A549 (cell line): ENCODE results near the gene POMT1. TPM values are rescaled to one million over a fixed set of nuclear protein-coding genes. Genes with fewer than 3 reads are reported as not detected.

Experiments
- ATAC-seq, 2 experiments: fragments of 200-7000 bp in 1 of 2; fragments of >200 bp in 1 of 2; cut with Nextera tagmentation in 1 of 2; cut with Tn5 transposase in 1 of 2; 3 replicates each; pipeline versions ENCODE4 v1.8.0 to v1.9.1; 2018 to 2020; ENCODE audit warnings: mild to moderate bottlenecking in 1 of 2, moderate library complexity in 1 of 2
- CTCF ChIA-PET: fragments of 300-600 bp; sonication (Branson Sonifier 250); formaldehyde crosslinking; extraction: SDS; loops from one replicate; lab custom pipeline; 2021; ENCODE audit warnings: antibody characterized with exemption, inconsistent platforms; lab: Yijun Ruan, JAX
- POLR2A ChIA-PET: fragments of 350-600 bp; formaldehyde crosslinking; extraction: SDS; loops from one replicate; lab custom pipeline; 2021; ENCODE audit warnings: antibody characterized with exemption, inconsistent platforms; lab: Yijun Ruan, JAX
- DNase-seq, 2 experiments: peaks; one replicate each; pipeline versions ENCODE4 v3.0.0 to v3.0.0-alpha.2; 2011 to 2016; ENCODE audit warnings: low read depth in 1 of 2, low spot score in 1 of 2
- FAIRE-seq: peaks from 2 replicates; lab custom pipeline; 2011; peaks lifted over from hg19 to GRCh38; lab: Jason Lieb, UNC
- H3K27ac ChIP-seq, 2 experiments: fragments of >200 bp; sonication (Bioruptor Twin); formaldehyde crosslinking; 3 replicates each; pipeline ENCODE4 v1.5.1; 2016 to 2017
- H3K4me1 ChIP-seq: fragments of >200 bp; sonication (Bioruptor Twin); formaldehyde crosslinking; 3 replicates; pipeline ENCODE4 v1.6.1; 2016
- H3K4me2 ChIP-seq: fragments of >200 bp; sonication (Bioruptor Twin); formaldehyde crosslinking; 3 replicates; pipeline ENCODE4 v1.6.1; 2016
- H3K4me3 ChIP-seq: fragments of >200 bp; sonication (Bioruptor Twin); formaldehyde crosslinking; 3 replicates; pipeline ENCODE4 v1.5.1; 2016
- H3K9me3 ChIP-seq: fragments of >200 bp; sonication (Bioruptor Twin); formaldehyde crosslinking; 3 replicates; pipeline ENCODE4 v1.6.1; 2016
- CHD4 ChIP-seq: fragments of 200-600 bp; sonication (generic); IDR thresholded peaks from 2 replicates; pipeline ENCODE4 v1.6.1; 2016; ENCODE audit warnings: antibody characterized with exemption, mild to moderate bottlenecking, borderline replicate concordance
- CTCF ChIP-seq: fragments of >200 bp; sonication (Bioruptor Twin); formaldehyde crosslinking; IDR thresholded peaks from 3 replicates; pipeline ENCODE4 v1.5.1; 2016
- E2F6 ChIP-seq: IDR thresholded peaks from 2 replicates; pipeline ENCODE4 v1.6.1; 2012; ENCODE audit warnings: low read depth, borderline replicate concordance
- HES2 ChIP-seq: fragments of >200 bp; sonication (Bioruptor Twin); formaldehyde crosslinking; IDR thresholded peaks from 2 replicates; pipeline ENCODE4 v1.6.1; 2016
- HMGXB4 ChIP-seq: fragments of 250-450 bp; sonication (Bioruptor Pico); IDR thresholded peaks from 2 replicates; pipeline ENCODE4 v1.5.0; 2021; ENCODE audit warnings: mild to moderate bottlenecking, moderate library complexity, borderline replicate concordance
- HOXB5 ChIP-seq: fragments of 250-450 bp; sonication (Bioruptor Pico); IDR thresholded peaks from 2 replicates; pipeline ENCODE4 v1.5.0; 2020; ENCODE audit warnings: mild to moderate bottlenecking, moderate library complexity
- JUN ChIP-seq, 2 experiments: fragments of >200 bp; sonication (Bioruptor Twin); formaldehyde crosslinking; IDR thresholded peaks; 2 replicates in 1 of 2; 3 replicates in 1 of 2; pipeline ENCODE4 v1.6.1; 2016 to 2017
- MYC ChIP-seq: IDR thresholded peaks from 2 replicates; pipeline ENCODE4 v1.6.1; 2012; ENCODE audit warnings: mild to moderate bottlenecking, inconsistent platforms, low read length, improper control_type of control experiment, borderline replicate concordance
- POLR2AphosphoS2 ChIP-seq: conservative IDR thresholded peaks from 2 replicates; pipeline ENCODE4 v1.6.1; 2012; ENCODE audit warnings: low read length, improper control_type of control experiment, inconsistent platforms
- REST ChIP-seq: fragments of 200-600 bp; sonication (generic); IDR thresholded peaks from 2 replicates; pipeline ENCODE4 v1.6.1; 2016; ENCODE audit warnings: antibody characterized with exemption, mild to moderate bottlenecking, moderate library complexity
- SMC3 ChIP-seq: fragments of >200 bp; sonication (Bioruptor Twin); formaldehyde crosslinking; IDR thresholded peaks from 3 replicates; pipeline ENCODE4 v1.6.1; 2018; ENCODE audit warnings: inconsistent platforms
- ZFP36 ChIP-seq: fragments of 450-650 bp; IDR thresholded peaks from 2 replicates; pipeline ENCODE4 v1.6.1; 2014; ENCODE audit warnings: borderline replicate concordance; ENCODE audit not compliant: partially characterized antibody
- ZSCAN20 ChIP-seq: fragments of 250-450 bp; sonication (Bioruptor Pico); IDR thresholded peaks from 2 replicates; pipeline ENCODE4 v1.8.0; 2022; ENCODE audit warnings: mild to moderate bottlenecking, moderate library complexity
- WGBS: methylation state at CpG from one replicate; pipeline ENCODE4 v1.1.6; 2017; ENCODE audit errors: missing lambda C conversion rate; 5-methylcytosine and 5-hydroxymethylcytosine counted together
- polyA plus RNA-seq, 4 experiments: library from polyadenylated mRNA; depleted of rRNA in 3 of 4; stranded (reverse); fragments of >200 nt; fragmentation: RNase III in 1 of 4; extraction: RNeasy Plus Mini Kit Qiagen cat#74134 plus additional on column Dnase treatment in 1 of 4; gene quantifications; 2 replicates in 3 of 4; 3 replicates in 1 of 4; pipeline ENCODE4 v1.2.3, GENCODE V29; 2011 to 2017

Gene POMT1
- polyA plus RNA-seq, 2 of the 4 experiments (the other 2 are of a cell fraction) = 16.5 to 17.7 TPM

GRCh38 chr9:131537946-131538345, 35.2 kb downstream of the POMT1 start (continued):
- TF ChIP-seq REST (no peak), CTCF (no peak), SMC3 (no peak)

GRCh38 chr9:131539223-131539923, 36.7 kb downstream of the POMT1 start:
- CTCF ChIA-PET = interaction anchor here (0.7 to 1.8 kb wide), 3 partner anchors 8 to 196 kb away, joined by 3 to 5 read pairs (median 4); no protein-coding TSS in a partner anchor
- WGBS = 75% methylated on average over 7 of the region's 7 CpGs
- no peak for FAIRE-seq

GRCh38 chr9:131543141-131543540, 40.4 kb downstream of the POMT1 start:
- Histone ChIP-seq H3K9me3 (peaks cover 34% of the 10 kb centered on the region), H3K4me1 (peaks cover 9% of the 10 kb centered on the region; the same call in 1 of the 3 replicates), H3K4me2 (no peak overlapping the region), H3K27ac (no peak overlapping the region), H3K4me3 (no peak overlapping the region)
- 63% methylated on average over 6 of the region's 6 CpGs for WGBS
- no peak for ATAC-seq
- ChIA-PET POLR2A (no interaction called here), CTCF (interaction anchor here (0.7 to 1.8 kb wide), 4 partner anchors 7 to 212 kb away, joined by 3 to 4 read pairs (median 4); partner anchors contain the start of gene RAPGEF1)
- no peak for TF ChIP-seq HOXB5 (CRISPR knock-in tag)
- no peak for TF ChIP-seq POLR2AphosphoS2
- TF ChIP-seq HMGXB4 (CRISPR knock-in tag) = no peak
- TF ChIP-seq ZFP36 = no peak
- TF ChIP-seq SMC3 = no peak
- TF ChIP-seq REST = no peak
- TF ChIP-seq MYC = no peak
- no peak for TF ChIP-seq E2F6
- TF ChIP-seq CHD4 = no peak
- no peak for TF ChIP-seq ZSCAN20 (CRISPR knock-in tag)
- DNase-seq = no peak
- no peak for FAIRE-seq

More at GRCh38 chr9:131539223-131539923, 36.7 kb downstream of the POMT1 start:
- Histone ChIP-seq H3K9me3 (peaks cover 39% of the 10 kb centered on the region), H3K4me3 (no peak overlapping the region), H3K27ac (no peak overlapping the region), H3K4me1 (no peaks in the 10 kb centered on the region), H3K4me2 (no peak overlapping the region)
- ATAC-seq (no peak), DNase-seq (no peak)
- POLR2A ChIA-PET = no interaction called here
- TF ChIP-seq JUN (IDR thresholded peaks at IDR 0.05) (no peak), HES2 (no peak)
